HT1080 (cell line): ENCODE data around the gene SFRP5. TPM values are rescaled to one million over a fixed set of nuclear protein-coding genes. Genes with fewer than 3 reads are reported as not detected.
A peak's percentile ranks its signal among the peaks of the same experiment; 100 is the strongest.

ENCODE experiments used
- DNase-seq: peaks from one replicate; pipeline ENCODE4 v3.0.0-alpha.2; 2015; ENCODE audit warnings: low read depth
- polyA plus RNA-seq, 2 experiments: library from polyadenylated mRNA; depleted of rRNA; stranded (reverse); fragments of >200 nt; gene quantifications; 2 replicates each; pipeline ENCODE4 v1.2.3, GENCODE V29; 2015
- total RNA-seq: library from RNA; depleted of rRNA; stranded (reverse); fragments of >200 nt; shearing (Covaris generic); gene quantifications from 2 replicates; pipeline ENCODE4 v1.2.3, GENCODE V29; 2014; rRNA removed

SFRP5 gene
- not detected in 2 replicates for total RNA-seq
- not detected in 2 replicates for polyA plus RNA-seq (2015; cell fraction: cytosol; rRNA removed)
- not detected in 2 replicates for polyA plus RNA-seq (2015; cell fraction: nucleus; rRNA removed)

DNA sequence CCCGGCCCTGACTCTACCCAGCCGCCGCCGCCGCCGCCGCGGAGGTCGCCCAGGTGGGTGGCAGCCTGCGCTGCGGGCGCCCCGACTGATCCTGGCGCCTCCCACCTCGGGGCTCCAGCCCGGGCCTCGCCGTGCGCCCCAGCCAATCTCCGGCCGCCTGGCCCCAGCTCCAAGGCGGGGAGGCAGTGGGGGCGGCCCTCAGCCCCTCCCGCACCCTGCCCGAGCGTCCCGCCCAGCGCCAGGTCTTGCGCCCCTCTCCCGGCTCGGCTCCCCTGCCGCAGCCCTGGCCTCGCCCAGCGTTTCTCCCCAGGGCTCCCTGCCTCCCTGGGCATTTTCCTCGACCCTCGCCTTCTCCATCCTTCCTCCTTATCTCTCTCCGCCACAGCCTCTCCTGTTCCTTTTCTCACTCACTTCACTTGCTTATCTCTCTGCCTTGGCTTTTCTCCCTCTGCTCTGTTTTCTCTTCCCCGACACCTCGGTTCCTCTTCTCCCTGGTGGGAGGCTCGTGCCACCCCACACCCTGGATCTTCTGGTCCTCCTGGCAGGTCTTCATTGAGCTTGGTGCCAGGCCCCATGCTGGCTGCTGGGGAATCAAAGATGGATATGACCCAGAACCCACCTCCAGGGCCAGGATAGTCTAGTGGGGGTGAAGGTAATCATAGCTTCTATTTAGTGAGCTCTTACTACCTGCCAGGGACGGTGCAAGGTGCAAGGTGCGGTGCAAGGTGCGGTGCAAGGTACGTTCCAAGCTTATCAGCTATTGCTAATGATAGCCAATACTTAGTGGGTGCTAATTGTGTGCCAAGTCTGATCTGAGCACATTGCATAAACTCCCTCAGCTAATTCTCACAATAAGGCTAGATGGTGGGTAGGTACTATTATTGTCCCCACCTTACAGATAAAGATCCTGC lies at the start of gene SFRP5:
SFRP5 (minus strand) TSS at position 87 of the 911 bp plus-strand sequence. CDS start 166 bp downstream, outside the sequence.
- no peak for DNase-seq

DNA sequence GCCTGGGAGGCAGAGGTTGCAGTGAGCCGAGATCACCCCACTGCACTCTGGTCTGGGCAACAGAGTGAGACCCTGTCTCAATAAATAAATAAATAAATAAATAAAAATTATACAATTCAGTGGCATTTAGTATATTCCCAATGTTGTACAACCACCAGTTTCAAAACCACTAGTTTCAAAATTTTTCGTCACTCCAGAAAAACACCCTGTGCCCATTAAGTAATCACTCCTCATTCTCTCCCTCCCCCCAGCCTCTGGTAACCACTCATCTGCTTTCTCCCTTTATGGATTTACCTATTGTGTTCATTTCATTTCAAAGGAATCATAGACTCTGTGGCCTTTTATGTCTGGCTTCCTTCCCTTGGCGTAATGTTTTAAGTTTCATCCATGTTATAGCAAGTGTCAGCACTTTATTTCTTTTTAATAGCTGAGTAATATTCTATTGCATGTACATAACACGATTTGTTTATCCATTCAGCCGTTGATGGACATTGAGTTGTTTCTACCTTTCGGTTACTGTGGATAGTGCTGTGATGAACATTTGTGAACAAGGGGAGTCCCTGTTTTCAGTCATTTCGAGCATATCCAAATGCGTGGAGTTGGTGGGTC lies 48.4 kb upstream of the SFRP5 start:
- DNase-seq = no peak

- DNase-seq = no peak
Observed at GRCh38 chr10:97818572-97818971, 46.8 kb upstream of the SFRP5 start.

GRCh38 chr10:97816609-97817008 lies 44.8 kb upstream of the SFRP5 start:
- DNase-seq = no peak

DNA sequence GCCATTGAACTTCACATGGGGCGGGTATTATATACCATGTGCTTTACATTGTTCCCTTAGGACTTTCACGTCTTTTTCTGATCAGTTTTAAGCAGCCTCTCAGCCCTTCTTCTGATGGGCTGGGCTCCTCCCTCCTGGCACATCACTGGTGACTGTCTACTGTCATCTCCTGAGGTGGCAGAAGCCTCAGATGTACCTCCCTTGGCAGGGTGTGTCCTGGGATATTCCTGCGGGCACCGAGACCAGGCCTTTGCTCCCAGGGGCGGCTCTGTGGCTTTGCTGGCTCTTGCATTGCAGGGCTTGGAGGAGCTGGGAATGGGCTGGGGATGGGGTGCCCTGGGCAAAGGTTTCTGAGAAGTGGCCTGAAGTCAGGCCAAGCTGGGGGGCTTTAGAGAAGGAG lies 43.2 kb upstream of the SFRP5 start:
- no peak for DNase-seq

DNA sequence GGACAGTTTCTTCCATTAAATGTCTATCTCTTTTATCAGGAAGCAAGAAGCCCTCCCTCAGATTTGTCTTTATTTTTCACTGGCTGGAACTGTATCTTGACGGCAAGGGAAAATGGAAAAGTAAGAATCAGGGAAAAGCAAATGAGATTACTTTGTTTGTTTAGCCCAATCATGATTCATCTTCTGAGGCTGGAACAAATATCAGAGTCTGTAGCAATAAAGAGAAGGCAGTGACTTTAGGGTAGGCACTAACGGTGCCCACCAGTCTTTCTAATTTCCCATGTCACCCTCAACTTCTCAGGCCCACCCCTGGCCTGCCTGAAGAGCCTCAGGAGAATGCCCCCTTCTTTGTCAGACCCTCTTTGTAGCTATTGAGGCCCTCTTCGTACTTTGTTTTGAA lies 41.5 kb upstream of the SFRP5 start:
- DNase-seq = no peak

DNA sequence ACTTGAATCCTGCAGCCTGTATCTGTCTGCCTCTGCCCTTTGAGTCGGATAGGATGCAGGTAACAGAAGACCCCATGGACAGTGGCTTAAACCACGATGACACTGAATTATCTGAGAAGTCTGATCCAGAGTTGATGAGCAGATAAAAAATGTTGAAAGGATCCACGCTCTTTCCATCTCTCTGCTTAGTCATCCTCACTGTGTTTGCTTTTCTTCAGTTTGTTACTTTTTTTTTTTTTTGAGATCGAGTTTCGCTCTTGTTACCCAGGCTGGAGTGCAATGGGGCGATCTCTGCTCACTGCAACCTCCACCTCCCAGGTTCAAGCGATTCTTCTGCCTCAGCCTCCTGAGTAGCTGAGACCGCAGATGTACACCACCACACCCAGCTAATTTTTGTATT lies 40.9 kb upstream of the SFRP5 start:
- peak; percentile 36 for DNase-seq

GRCh38 chr10:97811958-97812357 lies 40.2 kb upstream of the SFRP5 start:
- DNase-seq = no peak

- DNase-seq = peak; percentile 77
Observed at GRCh38 chr10:97810446-97810845, 38.6 kb upstream of the SFRP5 start.

DNA sequence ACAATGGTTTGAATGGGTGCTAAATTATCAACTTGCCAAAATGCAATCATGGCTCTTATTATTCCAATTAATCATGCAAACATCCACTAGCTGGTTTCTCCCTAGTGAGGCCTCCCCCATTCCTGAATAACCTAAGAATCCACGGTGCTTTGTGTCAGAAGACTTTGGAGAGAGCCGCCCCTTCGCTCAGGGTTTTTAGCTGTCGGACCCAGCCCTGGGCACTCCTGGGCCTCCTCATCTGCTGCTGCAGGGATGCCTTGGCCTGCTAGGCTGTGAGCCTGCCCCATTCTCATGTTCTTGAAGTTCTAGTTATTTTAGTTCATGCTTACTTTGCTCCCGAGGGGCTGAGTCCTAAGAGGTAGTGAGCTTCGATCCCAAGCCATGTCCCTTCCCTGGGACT lies 34.1 kb upstream of the SFRP5 start:
- no peak for DNase-seq

DNA sequence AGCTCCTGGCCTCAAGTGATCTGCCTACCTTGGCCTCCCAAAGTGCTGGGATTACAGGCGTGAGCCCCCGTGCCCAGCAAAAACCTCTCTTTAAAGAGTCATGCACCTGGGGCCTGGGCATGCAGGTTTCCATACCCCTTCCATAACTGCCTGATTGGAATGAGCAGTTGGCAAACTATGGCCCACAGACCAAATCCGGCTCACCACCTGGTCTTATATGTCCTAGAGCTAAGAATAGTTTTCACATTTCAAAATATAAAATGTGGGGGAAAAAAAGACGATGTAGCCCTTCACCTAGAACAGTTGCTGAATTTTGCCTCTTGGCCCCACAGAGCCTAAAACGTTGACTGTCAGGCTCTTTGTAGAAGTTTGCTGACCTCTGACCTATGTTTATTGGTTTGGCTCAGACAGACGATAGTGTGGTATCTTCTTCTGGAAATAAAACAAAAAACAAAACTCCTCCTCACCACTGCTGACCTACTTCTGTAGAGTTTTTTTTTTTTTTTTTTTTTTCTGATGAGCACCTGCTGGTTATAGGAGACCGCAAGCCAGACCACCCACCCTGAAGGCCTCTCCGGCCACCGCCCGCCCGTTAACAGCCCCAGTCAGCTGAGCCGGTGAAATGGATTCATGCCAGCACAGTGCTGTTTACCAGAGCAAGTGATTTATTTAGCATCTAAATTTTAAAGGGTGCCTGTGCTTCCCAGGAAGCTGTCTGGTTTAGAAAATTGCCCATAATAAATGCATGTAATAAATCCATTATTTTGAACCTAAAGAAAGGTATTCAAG lies 33.5 kb upstream of the SFRP5 start:
- DNase-seq = no peak

DNA sequence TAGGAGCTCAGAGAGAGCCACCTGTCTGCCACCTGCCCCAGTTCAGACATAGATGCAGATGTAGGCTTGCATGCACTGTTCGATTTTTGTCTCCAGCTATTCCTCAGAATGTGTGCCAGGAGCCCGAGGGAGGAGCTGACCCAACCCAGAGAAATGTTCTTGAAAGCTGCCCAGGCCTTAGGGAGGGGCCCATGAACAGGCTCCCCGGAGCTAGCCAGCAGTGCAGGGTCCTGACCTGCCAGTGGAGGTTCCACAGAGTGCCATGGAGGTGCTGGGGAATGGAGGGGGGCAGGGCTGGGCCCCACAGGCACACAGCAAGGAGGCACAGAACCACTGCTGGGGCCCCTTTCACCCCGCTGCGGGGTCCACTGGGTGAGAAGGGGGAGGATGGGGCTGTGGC lies 29.6 kb upstream of the SFRP5 start:
- no peak for DNase-seq

GRCh38 chr10:97800474-97800873 lies 28.7 kb upstream of the SFRP5 start:
- DNase-seq = no peak

DNA sequence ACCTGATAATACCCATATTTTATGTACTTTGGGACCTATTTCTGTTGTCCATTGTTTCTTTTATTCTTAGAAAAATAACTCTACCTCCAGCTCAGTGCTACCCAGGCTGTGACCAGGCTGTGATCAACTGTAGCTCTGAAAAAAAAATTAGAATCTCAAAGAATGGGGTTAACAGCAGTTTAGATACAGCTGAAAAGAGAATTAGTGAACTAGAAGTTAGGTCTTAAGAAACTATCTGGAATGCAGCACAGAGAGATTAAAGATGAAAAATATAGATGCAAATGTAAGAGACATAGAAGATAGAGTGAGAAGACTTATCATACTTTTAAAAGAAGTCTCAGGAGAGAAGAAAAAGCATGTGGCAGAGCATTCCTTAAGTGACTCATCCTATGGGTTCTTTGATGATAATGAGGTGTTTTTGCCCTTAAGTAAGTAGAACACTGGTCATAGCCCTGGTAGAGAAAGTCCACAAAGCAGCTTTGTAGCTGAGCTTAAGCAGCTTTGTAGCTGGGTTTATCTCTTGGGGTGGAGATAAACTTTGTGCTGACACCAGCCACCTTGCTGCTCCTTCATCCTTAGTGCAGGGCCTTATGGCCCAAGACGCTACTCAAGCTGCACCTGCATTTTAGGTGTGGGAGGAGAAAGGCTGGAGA lies 27.3 kb upstream of the SFRP5 start:
- DNase-seq = no peak

- DNase-seq = peak; percentile 8
Observed at GRCh38 chr10:97796651-97797050, 24.9 kb upstream of the SFRP5 start.

- no peak for DNase-seq
Observed at GRCh38 chr10:97795886-97796285, 24.1 kb upstream of the SFRP5 start.

DNA sequence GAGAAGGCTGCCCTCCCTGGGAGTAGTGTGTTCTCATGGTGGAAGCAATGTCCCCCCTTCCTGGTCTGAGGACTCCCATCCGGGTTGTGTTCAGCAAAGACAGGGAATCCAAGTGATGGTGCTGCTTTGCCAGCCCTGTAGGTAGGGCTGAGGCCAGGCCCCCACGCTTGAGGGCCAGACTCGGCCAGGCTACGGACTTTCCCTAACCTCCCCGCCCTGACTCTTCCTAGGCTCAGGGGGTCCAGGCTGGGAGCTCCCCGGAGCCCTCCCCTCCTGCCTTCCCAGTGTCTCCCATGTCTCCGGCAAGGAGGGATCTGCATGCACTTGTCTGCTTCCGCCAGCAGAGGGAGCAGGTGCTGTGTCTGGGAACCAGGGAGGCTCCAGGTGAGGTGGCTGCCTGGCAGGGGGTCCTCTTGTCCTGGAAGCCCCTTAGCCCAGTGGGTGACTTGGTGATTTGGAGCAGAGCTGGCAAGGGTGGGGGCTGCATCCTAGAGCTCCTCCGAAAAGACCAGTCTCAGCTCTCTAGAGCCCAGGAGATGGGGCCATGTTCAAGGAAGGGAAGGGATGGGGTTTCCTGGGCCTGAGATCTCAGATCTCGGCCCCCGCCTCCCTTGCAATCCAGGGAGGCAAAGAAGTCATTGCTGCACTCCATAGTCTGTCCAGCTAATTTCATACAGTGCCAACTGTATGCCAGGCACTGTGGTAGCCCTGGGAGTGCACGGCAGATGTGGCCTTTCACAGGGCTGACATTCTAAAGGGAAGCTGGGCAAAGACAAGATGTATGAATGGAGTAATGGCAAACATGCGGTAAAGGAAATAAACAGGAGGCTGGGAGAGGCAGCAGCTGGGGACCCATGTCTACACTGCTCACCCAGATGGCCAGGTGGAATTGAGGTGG lies 20.3 kb upstream of the SFRP5 start:
- peak; percentile 33 for DNase-seq

- no peak for DNase-seq
Observed at GRCh38 chr10:97789770-97790397, 18.1 kb upstream of the SFRP5 start.

DNA sequence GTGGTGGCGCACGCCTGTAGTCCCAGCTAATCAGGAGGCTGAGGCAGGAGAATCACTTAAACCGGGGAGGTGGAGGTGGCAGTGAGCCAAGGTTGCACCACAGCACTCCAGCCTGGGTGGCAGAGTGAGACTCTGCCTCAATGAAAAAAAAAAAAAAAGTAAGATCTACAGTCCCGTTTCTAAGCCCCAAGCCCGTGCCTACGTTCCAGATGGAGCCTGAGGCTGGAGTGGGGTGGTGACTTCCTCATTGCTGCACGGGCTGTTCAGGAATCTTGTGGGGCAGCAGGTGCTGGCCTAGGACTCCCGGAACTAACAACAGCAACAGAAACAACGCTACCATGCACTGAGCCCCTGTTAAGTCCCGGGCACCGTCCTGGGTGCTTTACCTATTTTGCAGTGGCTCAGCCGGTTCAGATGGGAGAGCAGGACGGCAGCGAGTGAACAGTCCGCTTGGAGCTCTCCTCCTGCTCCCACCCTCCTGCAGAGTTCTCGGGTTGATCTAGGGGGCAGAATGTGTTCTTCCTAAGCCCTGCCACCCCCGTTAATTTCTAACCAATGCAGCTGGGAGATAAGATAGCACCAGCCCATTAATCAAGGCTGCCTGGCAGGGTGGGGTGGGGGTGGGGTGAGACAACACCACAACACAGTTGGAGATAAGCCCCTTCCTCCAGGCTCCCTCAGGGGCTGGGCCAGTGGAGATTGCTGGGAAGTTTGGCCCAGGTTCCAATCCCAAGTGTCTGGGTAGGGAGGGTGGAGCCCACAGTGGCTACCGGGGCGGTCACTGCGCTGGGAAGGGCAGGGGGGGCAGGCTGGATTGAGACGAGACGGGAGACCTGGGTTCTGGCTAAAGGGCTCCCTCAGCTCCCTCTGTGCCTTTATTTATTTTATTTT lies 17.0 kb upstream of the SFRP5 start:
- no peak for DNase-seq
